OCI-LY3 (cell line): ENCODE results near the gene MARK2.

Source experiments
- H2AFZ ChIP-seq: fragments of 200-600, 300-600 bp; shearing (Covaris generic); 2 replicates; pipeline ENCODE4 v1.6.0; 2014; ENCODE audit warnings: antibody characterized with exemption, low read depth, low read length
- H3K27ac ChIP-seq: fragments of 200-600, 300-600 bp; sonication (generic); 2 replicates; pipeline ENCODE4 v1.5.1; 2014; ENCODE audit warnings: mild to moderate bottlenecking, low read length, moderate library complexity, mixed read lengths
- H3K27me3 ChIP-seq: fragments of 200-600, 300-600 bp; sonication (generic); 2 replicates; pipeline ENCODE4 v1.6.1; 2014; ENCODE audit warnings: low read depth, low read length, mixed read lengths
- H3K36me3 ChIP-seq: fragments of 200-600, 300-600 bp; sonication (generic); replicated peaks from 2 replicates; pipeline ENCODE3; 2014; ENCODE audit warnings: low read depth, low read length, mixed read lengths
- H3K4me1 ChIP-seq: fragments of 300-600, 200-600 bp; sonication (generic); 2 replicates; pipeline ENCODE4 v1.6.1; 2014; ENCODE audit warnings: low read length, mixed read lengths
- H3K4me2 ChIP-seq: fragments of 200-600, 300-600 bp; sonication (generic); 2 replicates; pipeline ENCODE4 v1.6.1; 2014; ENCODE audit warnings: low read length, mixed read lengths
- H3K4me3 ChIP-seq: fragments of 300-600, 200-600 bp; sonication (generic); 2 replicates; pipeline ENCODE4 v1.5.1; 2014; ENCODE audit warnings: antibody characterized with exemption, mild to moderate bottlenecking, low read length, moderate library complexity
- H3K79me2 ChIP-seq: fragments of 300-600, 200-600 bp; shearing (Covaris generic); 2 replicates; pipeline ENCODE4 v1.6.1; 2014; ENCODE audit warnings: mild to moderate bottlenecking, low read length, mixed read lengths
- H3K9ac ChIP-seq: fragments of 300-600, 200-600 bp; shearing (Covaris generic); 2 replicates; pipeline ENCODE4 v1.6.0; 2014; ENCODE audit warnings: mild to moderate bottlenecking, low read length, moderate library complexity
- H3K9me3 ChIP-seq: fragments of 200-600, 300-600 bp; shearing (Covaris generic); 2 replicates; pipeline ENCODE4 v1.6.1; 2014; ENCODE audit warnings: low read length, mixed read lengths; ENCODE audit not compliant: insufficient read depth
- H4K20me1 ChIP-seq: fragments of 200-600, 300-600 bp; sonication (generic); 2 replicates; pipeline ENCODE4 v1.6.1; 2016; ENCODE audit warnings: low read length, mixed read lengths; ENCODE audit not compliant: insufficient read depth
- CTCF ChIP-seq: fragments of 200-600, 300-600 bp; sonication (generic); IDR thresholded peaks from 2 replicates; pipeline ENCODE4 v1.5.1; 2014; ENCODE audit warnings: antibody characterized with exemption, low read length, low read depth
- EZH2phosphoT487 ChIP-seq: fragments of 200-600 bp; shearing (Covaris generic); IDR thresholded peaks from 2 replicates; pipeline ENCODE4 v1.6.1; 2018; ENCODE audit warnings: antibody characterized with exemption, mixed run types, low read depth

The MARK2 gene

GRCh38 chr11:63903884-63904283, 65.0 kb downstream of the MARK2 start:
- H3K4me1 ChIP-seq: no peaks in the 10 kb centered on the region
- no peaks in the 10 kb centered on the region for H3K79me2 ChIP-seq
- H3K9ac ChIP-seq: no peak overlapping the region
- no peaks in the 10 kb centered on the region for H4K20me1 ChIP-seq
- no peak overlapping the region for H3K4me3 ChIP-seq
- H3K27ac ChIP-seq: no peak overlapping the region
- no peak overlapping the region for H3K4me2 ChIP-seq
- no peaks in the 10 kb centered on the region for H3K27me3 ChIP-seq
- H3K36me3 ChIP-seq: peaks cover 80% of the 10 kb centered on the region
- no peak overlapping the region for H2AFZ ChIP-seq
- no peaks in the 10 kb centered on the region for H3K9me3 ChIP-seq
- TF ChIP-seq EZH2phosphoT487: no peak
- no peak for TF ChIP-seq CTCF

- Histone ChIP-seq H3K27ac (no peak overlapping the region), H3K4me1 (no peaks in the 10 kb centered on the region), H3K27me3 (no peaks in the 10 kb centered on the region), H3K9me3 (no peaks in the 10 kb centered on the region), H4K20me1 (no peaks in the 10 kb centered on the region), H3K36me3 (peaks cover 78% of the 10 kb centered on the region), H3K4me2 (no peak overlapping the region), H3K4me3 (no peak overlapping the region), H3K9ac (no peak overlapping the region), H2AFZ (no peak overlapping the region), H3K79me2 (no peaks in the 10 kb centered on the region)
- TF ChIP-seq CTCF: no peak
- TF ChIP-seq EZH2phosphoT487: no peak
Measured at GRCh38 chr11:63904743-63905142, 65.8 kb downstream of the MARK2 start.

GRCh38 chr11:63905179-63905578, 66.3 kb downstream of the MARK2 start:
- H3K27me3 ChIP-seq: no peaks in the 10 kb centered on the region
- H3K4me2 ChIP-seq: no peak overlapping the region
- no peak overlapping the region for H3K4me3 ChIP-seq
- H3K9ac ChIP-seq: no peak overlapping the region
- peaks cover 74% of the 10 kb centered on the region for H3K36me3 ChIP-seq
- TF ChIP-seq EZH2phosphoT487 (no peak), CTCF (no peak)
- no peaks in the 10 kb centered on the region for H4K20me1 ChIP-seq
- no peak overlapping the region for H3K27ac ChIP-seq
- no peaks in the 10 kb centered on the region for H3K79me2 ChIP-seq
- no peak overlapping the region for H2AFZ ChIP-seq
- H3K9me3 ChIP-seq: no peaks in the 10 kb centered on the region
- H3K4me1 ChIP-seq: no peaks in the 10 kb centered on the region

DNA sequence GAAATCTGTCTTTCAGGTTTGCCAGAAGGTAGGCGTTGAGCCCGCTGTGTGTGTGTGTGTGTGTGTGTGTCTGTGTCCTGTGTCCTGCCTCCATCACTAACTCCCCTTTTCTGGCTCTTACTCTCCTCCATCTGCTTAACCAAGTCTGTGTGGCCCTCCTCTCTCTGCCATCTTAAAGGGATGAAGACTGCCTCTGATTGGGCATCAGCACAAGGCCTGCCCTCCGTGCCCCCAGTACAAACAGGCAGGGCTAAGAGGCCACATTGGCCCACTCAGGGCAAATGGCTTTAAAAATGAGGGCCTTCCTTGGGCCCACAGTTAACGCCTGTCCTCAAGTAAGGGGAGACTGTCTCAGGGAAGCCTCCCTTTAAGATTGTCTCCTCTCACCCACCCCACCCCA, 67.2 kb downstream of the MARK2 start:
- no peak overlapping the region for H2AFZ ChIP-seq
- no peak overlapping the region for H3K9ac ChIP-seq
- H3K27ac ChIP-seq: no peak overlapping the region
- no peak overlapping the region for H3K4me3 ChIP-seq
- TF ChIP-seq EZH2phosphoT487 (no peak), CTCF (no peak)
- H3K4me2 ChIP-seq: no peak overlapping the region
- no peaks in the 10 kb centered on the region for H3K79me2 ChIP-seq
- H3K4me1 ChIP-seq: no peaks in the 10 kb centered on the region
- peaks cover 65% of the 10 kb centered on the region for H3K36me3 ChIP-seq
- H4K20me1 ChIP-seq: no peaks in the 10 kb centered on the region
- H3K9me3 ChIP-seq: no peaks in the 10 kb centered on the region
- no peaks in the 10 kb centered on the region for H3K27me3 ChIP-seq
